GM19395 (cell line): ENCODE data around the gene ADAM29.
A peak's percentile ranks its signal among the peaks of the same experiment; 100 is the strongest.
"Not testable (repeated sequence)": the region's sequence is repeated elsewhere in the genome, so short reads cannot be mapped to it uniquely, and the experiment has no call there.

Experiments
- ATAC-seq: cut with Tn5 transposase; IDR thresholded peaks from one replicate; pipeline ENCODE4 v1.9.1; 2021; ENCODE audit warnings: mild to moderate bottlenecking, moderate library complexity; ENCODE audit not compliant: unreplicated experiment

ADAM29 gene

DNA sequence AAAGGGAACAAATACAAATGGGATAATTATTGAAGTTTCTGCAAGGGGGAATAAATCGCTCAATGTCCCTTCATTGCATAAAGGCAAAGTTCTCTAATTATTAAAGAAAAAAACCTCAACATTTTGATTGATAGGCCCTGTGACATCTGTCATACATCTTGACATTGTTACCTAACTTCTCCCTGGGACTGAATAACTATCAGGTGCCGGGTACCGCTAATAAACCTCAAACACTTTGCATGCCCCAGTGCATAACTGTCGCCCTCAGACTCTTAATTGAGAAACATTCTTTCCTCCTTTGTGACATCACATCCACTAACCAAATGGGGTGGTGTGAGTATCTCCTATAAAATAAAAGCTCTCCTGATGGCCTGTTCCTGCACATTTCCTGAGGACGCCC lies at the start of gene ADAM29:
TSS of gene ADAM29 (plus strand) at position 301 of the 400 bp plus-strand sequence. CDS start 57,168 bp downstream, outside the sequence.
- ATAC-seq = no peak

DNA sequence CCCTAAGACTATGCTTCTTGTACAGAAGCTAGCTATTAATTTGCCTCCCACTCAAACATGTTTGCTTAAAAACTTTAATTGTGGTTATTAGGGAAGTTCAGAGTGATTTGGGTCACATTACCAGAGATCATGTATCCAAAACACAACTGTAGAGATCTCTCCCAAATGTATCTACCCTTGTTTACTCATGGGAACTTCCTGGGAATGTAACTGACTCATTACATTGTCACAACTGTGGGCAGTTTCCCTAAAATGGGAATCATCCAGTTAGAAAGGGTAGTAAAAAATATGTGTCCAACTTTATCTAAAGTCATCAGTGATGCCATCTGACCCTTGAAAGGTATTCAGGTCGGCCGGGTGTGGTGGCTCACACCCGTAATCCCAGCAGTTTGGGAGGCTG lies 48.8 kb upstream of the ADAM29 start:
- no peak for ATAC-seq

DNA sequence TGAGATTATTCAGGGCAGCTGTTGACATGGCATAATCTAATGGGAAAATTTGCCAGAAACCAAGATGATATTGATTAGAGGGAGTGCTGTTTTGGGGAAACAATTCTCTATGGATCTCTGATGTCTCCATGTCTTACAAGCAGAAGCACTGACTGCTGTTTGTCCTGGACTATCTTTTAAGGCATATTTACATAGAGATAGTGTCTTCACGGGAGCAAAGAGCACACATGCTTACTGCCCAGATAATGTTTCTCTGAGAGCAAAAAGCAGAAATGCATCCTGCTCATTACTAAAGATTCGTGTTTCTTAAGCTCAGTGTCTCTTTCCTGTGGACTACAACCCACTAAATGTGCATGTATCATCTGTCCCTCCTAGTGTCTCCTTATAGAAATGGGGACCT lies 47.8 kb upstream of the ADAM29 start:
- ATAC-seq = no peak

DNA sequence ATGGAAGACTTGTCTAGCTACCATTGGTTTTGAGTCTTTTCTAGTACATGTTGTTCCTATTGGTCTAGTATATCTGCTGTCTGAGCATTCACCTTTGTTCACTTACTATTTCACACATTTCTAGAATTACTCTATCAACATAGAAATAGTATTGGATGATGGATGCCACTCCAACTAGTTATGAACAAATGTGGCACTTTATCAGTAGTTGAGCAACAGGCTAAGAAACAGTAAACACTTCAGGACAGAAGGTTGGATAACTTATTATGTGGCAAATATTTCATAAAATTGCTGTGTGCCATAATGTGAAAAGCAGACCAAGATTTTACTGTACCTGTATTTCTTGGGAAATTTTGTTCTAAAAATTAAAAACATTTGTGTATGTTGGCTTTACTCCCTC lies 46.8 kb upstream of the ADAM29 start:
- ATAC-seq = no peak

DNA sequence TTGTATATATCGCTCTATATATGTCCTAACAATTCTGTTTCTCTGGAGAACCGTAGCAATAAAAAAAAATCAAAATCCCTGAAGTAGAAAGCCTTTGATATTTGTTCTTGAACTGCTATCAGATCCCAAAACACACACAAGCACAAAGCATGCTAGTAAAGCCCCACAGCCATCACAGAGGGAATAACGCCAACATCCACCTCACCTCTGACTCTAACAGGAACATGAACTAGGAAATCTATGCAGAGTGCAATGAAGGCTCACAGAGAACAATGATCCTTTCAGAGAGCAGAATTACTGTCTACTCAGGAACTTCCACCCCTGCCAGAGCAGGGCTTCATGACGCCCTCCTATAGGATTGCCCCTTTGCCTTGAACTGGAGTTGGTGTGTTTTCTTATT lies 45.0 kb upstream of the ADAM29 start:
- ATAC-seq = not testable (repeated sequence)

DNA sequence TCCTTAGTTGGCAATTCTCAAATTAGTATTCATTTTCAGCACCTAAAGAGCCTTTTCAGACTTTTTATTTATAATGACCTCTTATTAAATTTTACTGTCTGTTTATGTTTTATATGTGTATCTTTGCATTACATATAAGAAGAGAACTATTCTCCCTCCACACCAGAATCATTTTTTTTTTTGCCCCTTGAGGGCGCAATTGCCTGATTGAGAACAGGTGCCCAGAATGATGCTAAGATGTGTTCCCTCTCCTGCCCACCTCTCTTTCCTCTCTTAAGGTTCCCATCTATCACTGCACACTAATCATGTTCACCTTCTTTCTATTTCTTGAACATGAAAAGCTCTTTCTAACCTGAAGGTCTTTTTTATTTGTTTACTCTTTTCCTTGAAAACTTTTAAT lies 44.2 kb upstream of the ADAM29 start:
- ATAC-seq = peak; percentile 77

DNA sequence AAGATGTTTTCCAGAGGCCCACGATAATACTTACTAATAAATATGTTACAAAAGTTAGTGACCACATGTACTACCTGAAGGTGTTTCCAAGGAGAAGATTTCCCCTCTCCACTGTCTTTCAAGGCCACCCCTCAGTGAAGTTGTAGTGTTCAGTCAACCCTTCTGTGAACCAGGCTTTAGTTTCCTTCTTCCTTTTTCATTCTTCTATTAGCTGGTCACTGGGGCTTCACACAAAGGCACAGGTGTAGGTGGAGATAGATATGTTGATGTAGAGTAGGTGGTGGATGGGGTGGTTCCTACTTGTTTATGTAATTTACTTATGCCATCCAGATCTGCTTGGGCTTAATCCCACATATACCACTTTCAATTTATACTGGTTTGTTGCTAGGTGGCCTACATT lies 43.3 kb upstream of the ADAM29 start:
- no peak for ATAC-seq

DNA sequence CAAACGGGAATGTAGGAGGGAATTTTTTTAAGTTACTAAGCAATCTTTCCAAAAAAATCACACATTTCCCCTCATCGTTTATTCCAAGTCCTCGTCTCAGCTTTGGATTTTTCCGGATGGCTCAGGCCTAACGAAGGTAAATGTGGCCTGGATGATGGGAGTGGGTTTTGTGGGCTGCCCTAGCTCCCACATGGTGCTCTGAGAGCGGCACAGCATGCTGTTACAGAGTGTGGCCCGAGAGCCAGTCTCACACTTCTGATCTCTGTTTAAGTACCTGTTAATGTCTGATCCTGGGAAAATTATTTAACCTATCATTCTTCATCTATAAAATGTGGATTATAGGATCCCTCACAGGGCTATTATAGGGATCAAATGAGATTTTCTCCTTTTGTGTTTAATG lies 38.2 kb upstream of the ADAM29 start:
- no peak for ATAC-seq

DNA sequence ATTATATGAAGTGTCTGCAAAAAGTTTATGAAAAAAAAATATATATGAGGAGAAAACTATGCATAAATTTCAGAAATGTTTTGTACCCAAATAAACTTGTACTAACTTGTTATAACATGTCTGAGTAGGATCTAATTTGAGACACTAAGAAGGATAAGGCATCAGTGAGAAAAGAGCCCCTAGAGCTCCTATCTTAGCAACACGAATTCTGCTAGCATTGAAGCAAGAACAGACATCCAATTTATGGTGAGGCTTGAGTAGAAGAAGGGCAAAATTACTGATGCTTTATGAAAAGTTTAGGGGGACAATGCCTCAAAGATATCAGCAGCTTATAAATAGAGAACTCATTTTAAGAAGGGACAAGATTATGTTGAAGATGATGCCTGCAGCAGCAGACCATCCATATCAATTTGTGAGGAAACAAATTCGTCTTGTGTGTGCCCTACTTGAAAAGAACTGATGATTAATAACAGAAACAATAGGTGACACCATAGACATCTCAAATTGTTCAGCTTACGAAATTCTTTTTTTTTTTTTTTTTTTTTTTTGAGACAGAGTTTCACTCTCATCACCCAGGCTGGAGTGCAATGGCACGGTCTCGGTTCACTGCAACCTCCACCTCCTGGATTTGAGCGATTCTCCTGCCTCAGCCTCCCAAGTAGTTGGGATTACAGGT lies 35.7 kb upstream of the ADAM29 start:
- no peak for ATAC-seq

DNA sequence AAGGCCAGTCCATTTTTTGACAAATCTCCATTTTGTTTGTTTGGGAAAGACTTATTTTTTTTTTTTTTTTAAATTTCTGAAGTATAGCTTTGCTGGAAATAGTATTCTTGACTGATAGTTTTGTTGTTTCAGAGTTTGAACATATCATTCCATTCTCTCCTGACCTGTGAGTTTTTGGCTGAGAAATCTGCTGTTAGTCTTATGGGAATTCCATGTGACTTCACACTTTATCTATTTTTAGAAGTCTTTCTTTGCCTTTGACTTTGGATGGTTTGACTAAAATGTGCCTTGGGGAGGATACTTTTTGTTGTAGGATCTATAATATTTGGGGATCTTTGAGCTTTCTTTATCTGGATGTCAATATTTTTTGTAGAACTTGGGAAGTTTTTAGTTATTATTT lies 10.7 kb upstream of the ADAM29 start:
- no peak for ATAC-seq

DNA sequence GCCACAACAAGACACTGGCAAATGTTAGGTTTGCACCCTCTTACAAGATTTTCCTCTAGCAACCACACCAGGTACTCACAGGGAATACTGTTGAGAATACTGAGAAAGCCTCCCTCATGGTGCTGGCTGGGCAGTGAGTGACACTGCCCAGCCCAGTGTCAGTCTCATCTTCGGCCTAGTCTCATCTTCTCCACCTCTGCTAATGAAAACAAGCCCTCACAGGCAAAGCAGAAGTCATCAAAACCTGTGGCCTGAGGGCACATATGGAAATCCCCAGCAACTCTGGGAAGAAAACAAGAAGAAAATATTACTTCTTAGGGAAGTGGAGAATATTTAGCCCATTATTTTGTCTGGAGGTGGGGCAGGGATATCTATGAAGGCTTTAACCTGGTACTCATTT lies 7.9 kb upstream of the ADAM29 start:
- ATAC-seq = no peak

DNA sequence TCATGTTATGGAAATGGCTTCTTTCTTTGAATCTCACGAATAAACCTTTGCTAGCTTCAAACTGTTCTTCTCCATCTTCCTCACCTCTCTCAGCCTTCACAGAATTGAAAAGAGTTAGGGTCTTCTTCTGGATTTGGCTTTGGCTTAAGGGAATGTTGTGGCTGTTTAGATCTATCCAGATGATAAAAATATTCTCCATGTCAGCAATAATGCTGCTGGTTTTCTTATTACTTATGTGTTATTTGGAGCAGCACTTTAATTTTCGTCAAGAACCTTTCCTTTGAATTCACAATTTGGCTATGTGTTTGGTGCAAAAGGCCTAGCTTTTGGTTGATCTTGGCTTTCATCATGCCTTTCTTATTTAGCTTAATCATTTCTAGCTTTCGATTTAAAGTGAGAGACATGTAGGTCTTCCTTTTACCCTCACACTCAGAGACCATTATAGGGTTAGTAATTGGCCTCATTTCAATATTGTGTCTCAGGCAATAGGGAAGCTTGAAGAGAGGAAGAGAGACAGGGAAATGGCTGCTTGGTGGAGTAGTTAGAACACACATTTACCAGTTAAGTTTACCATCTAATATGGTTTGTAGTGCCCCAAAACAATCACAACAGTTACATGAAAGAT lies 5.1 kb upstream of the ADAM29 start:
- no peak for ATAC-seq

DNA sequence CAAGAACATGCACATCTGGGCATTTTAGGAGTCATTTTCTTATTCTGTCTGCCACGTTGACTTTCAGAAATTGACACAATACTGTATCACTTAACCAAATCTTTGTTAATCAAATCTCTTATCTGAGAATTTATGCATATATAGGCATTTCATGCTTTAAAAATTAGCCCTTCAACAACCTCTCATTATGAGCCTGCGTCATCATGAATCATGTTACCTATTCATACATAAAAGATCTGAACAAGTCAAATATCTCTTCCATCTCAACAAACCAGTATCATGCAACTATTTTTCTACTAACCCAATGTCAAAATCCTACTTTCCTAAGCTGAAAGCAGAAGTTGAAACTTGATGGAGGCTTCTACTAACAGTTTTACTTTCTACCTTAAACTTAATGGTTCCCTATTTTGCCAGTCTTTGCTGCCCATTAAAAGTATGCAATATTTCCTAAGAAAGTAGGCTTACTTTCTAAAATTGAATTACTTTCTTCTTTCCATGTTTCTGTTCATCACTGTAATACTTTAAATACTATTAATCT lies 1.8 kb downstream of the ADAM29 start:
- ATAC-seq = no peak

DNA sequence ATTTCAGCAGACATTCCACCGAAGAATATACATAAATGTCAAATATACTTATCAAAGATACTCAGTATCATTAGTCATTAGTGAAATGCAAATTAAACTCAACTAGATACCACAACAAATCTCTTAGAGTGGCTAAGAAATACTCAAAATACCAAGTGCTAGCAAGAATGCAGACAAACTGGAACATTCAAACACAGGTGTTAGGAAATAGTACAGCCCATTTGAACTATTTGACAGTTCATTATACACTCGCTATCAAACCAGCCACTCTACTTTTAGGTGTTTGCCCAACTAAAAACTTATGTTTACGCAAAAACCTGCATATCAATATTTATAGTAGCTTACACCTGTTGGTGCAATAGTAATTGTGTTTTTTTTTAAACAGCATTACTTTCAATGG lies 8.8 kb downstream of the ADAM29 start:
- no peak for ATAC-seq

DNA sequence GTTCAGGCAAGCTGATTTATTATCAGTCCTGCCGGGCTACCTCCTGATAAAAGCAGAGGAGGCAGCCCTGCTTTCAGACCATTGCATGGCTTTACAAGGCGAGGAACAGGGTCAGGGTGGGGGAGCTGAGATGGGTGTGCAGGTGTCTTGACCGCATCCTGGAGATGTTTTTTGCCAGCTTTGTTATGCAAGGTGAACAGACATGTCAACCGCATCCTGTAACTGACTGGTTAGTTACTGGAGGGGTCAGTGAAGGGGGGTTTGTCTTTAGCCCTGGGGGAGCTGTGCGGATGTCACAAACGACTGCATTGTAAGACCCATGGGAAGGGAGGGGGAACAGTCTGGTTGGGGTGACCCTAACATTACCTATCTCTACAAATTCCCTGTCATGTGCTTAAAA lies 10.0 kb downstream of the ADAM29 start:
- ATAC-seq = peak; percentile 71

DNA sequence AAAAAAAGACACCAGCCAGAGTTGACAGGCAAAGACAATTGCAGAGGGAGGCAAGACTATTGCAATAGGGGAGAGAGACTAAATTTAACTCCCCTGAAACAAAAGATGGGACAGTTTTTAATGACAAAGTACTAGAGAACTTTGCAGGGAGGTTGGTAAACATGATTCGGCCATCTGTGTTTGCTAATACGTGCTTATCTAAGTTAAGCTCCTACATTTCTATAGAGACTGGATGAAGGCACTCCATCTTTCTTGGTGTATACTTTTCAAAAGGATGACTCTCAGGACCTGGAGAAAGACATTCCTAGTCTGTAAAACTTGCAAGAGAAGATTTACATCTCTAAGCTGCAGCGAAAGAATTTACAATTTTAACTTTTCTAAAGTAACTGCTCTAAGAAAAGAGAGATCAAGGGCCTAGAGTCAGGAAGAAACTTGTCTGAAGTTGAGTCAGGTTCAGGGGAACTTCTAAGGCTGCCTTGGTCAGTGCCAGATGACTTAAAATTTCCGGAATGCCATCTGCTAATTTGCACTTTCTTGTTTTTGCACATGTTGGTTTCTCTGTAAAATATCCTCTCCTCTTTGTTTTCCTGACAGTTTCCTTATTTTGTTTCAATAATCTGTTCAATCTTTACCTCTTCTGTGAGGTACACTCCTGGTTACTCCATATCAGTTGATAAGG lies 10.6 kb downstream of the ADAM29 start:
- ATAC-seq = peak; percentile 37

DNA sequence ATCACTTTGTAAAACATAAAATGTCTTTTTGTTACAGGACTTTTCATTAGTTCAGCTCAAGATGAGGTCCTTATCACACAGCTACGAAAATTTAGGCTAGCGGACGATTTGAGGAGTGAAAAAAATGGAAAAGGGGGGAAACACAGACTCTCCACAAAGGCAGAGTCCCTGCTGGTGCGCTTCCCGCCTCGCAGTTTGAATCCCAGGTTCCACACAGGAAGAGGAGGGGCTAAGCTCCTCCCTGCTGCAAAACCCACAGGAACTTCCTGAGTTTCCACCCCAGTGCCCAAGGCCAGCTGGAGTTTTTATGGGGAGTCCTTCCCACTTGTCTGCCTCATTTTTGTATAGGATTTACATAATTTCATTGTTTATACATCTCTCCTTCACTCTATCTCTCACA lies 11.2 kb downstream of the ADAM29 start:
- ATAC-seq = peak; percentile 14

DNA sequence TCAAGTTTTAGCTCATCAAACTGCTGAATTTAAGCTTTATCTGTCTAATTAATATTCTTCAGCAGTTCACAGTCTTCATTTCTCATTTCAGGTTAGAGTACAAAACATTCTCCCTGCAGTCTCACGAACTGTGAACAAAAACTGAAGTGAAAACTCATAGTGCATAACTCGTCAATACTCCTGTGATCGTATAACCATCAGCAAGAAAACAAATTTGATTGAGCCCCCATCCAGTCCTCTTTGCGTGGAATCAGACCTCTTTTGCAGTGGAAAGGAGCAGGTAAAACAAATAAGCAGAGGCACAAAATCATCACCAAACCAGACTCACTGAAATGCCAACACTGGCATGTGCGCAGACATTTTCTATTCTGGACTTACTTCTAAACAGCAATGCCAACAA lies 12.7 kb downstream of the ADAM29 start:
- ATAC-seq = peak; percentile 19

DNA sequence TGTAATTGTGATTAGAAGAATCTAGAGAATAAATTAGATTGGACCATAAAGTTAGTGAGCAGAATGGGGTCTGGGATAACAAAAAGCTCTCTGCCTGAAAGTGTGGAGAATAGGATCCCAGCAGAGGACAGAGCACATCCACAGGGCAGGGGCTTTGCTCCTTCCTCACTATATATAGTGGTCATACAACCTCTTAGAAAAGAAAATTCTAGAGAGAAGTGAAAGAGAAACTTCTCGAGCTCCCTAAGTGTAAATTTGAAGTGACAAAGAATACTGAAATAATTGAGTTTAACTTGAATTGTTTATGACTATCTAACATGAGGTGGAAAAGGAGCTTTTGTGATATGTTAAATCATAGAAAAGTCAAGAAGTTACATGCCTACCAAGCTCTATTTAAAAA lies 14.9 kb downstream of the ADAM29 start:
- ATAC-seq = peak; percentile 37

DNA sequence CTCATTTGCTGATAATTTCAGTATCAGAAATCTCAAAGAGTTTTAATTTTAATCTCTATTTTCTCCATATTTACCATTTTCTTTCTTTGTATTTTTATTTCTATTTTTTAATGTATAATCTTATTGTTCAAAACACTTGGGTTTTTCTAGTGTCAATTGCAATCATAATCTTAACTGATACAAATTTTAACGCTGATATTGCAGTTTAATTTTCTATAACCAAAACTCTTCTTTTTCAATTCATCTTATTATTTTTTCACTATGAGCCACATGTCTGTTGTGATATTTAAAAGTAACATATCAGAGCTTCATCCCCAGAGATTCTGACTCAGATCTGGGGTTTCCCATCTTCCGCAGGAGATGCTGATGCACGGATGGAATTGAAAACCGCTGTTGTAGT lies 16.2 kb downstream of the ADAM29 start:
- no peak for ATAC-seq

DNA sequence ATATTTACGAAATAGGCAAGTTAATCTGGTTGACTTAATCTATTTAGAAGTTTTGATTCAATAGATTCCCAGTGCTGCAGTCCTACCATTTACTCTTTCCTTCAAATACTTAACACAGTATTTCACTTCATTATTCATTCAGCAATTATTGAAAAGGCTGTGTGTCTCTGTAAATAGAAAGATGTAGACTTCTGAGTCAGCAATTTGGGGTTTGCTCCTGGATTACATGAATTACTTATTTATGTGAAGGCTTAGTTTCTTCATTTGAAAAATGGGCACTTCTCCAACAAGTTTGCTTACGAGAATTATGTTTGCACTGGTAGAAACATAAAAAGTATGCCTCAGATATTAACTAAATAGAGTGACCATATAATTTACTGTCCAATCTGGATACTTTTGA lies 17.4 kb downstream of the ADAM29 start:
- ATAC-seq = no peak

DNA sequence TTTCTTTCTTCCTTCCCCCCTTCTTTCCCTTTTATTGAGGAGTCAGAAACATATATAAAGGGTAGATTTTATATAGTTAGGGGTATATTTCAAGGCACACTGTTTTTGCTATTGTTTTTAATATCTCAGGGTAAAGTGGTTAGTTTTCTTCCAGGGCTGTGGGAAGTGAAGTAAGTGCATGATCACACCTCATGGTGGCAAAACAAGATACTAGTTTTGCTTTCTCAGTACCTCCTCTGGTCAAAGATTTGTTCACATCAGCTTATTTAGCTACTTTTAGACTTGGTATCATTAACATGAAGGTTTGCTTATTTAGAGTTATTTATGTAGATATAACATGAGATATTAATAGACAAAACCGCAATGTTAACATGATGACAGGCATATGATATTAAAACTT lies 21.8 kb downstream of the ADAM29 start:
- no peak for ATAC-seq
